D341Med (cell line): ENCODE results near the gene MYOF.
"Not testable (repeated sequence)": the region's sequence is repeated elsewhere in the genome, so short reads cannot be mapped to it uniquely, and the experiment has no call there.

Source experiments
- DNase-seq: peaks from one replicate; pipeline ENCODE4 v3.0.0; 2012; ENCODE audit warnings: low spot score

MYOF gene

GRCh38 chr10:93386631-93387369, 95.3 kb downstream of the MYOF start:
- no peak for DNase-seq

GRCh38 chr10:93385345-93385744, 96.8 kb downstream of the MYOF start:
- DNase-seq = no peak

- DNase-seq = no peak
These were observed 98.1 kb downstream of the MYOF start for GRCh38 chr10:93384006-93384405.

GRCh38 chr10:93383562-93383981, 98.6 kb downstream of the MYOF start:
- DNase-seq = no peak

GRCh38 chr10:93379731-93380575, 102.2 kb downstream of the MYOF start:
- no peak for DNase-seq

GRCh38 chr10:93378997-93379730, 103.0 kb downstream of the MYOF start:
- no peak for DNase-seq

- no peak for DNase-seq
These were observed 104.1 kb downstream of the MYOF start for GRCh38 chr10:93378039-93378438.

GRCh38 chr10:93376372-93377293, 105.5 kb downstream of the MYOF start:
- DNase-seq = peak; percentile 67

GRCh38 chr10:93370961-93371360, 111.2 kb downstream of the MYOF start:
- no peak for DNase-seq

GRCh38 chr10:93369588-93370164, 112.5 kb downstream of the MYOF start:
- no peak for DNase-seq

GRCh38 chr10:93368210-93368609, 113.9 kb downstream of the MYOF start:
- no peak for DNase-seq

- DNase-seq = no peak
These were observed 114.5 kb downstream of the MYOF start for GRCh38 chr10:93367664-93368063.

- DNase-seq = no peak
These were observed 117.2 kb downstream of the MYOF start for GRCh38 chr10:93364966-93365365.

GRCh38 chr10:93363891-93364648, 118.1 kb downstream of the MYOF start:
- no peak for DNase-seq

- not testable (repeated sequence) for DNase-seq
These were observed 123.7 kb downstream of the MYOF start for GRCh38 chr10:93358398-93358797.

GRCh38 chr10:93357680-93358079, 124.5 kb downstream of the MYOF start:
- DNase-seq = peak; percentile 50

- no peak for DNase-seq
These were observed 125.6 kb downstream of the MYOF start for GRCh38 chr10:93356516-93356915.

- DNase-seq = no peak
These were observed 129.3 kb downstream of the MYOF start for GRCh38 chr10:93352638-93353383.

GRCh38 chr10:93346694-93347093, 135.4 kb downstream of the MYOF start:
- no peak for DNase-seq

- no peak for DNase-seq
These were observed 136.0 kb downstream of the MYOF start for GRCh38 chr10:93346108-93346507.
